H1 (cell line): Measurements from ENCODE around the gene BBS1.

Source experiments
- CREB1 ChIP-seq: IDR thresholded peaks from 2 replicates; pipeline ENCODE4 v1.6.1; 2012; ENCODE audit warnings: inconsistent platforms
- CTCF ChIP-seq, 3 experiments: IDR thresholded peaks; 1 replicate in 2 of 3; 2 replicates in 1 of 3; pipeline versions ENCODE4 v1.5.1 to v1.6.1; 2011; ENCODE audit warnings: low read length in 3 of 3, mild to moderate bottlenecking in 3 of 3, inconsistent platforms in 2 of 3, low read depth in 1 of 3, moderate library complexity in 1 of 3; ENCODE audit not compliant: insufficient read depth in 1 of 3; ENCODE audit errors: control extremely low read depth in 1 of 3
- GABPA ChIP-seq: IDR thresholded peaks from 2 replicates; pipeline ENCODE4 v1.6.1; 2011; ENCODE audit warnings: mild to moderate bottlenecking, low read length, moderate library complexity, borderline replicate concordance; ENCODE audit not compliant: insufficient read depth
- NRF1 ChIP-seq: IDR thresholded peaks from 2 replicates; pipeline ENCODE4 v1.6.1; 2011; ENCODE audit warnings: mild to moderate bottlenecking, low read depth, low read length, improper control_type of control experiment

- TF ChIP-seq NRF1 (no peak), CREB1 (no peak), GABPA (no peak), CTCF (IDR thresholded peaks at IDR 0.05; ENCODE audit: control extremely low read depth in 1 of 3, insufficient read depth in 1 of 3, low read depth in 1 of 3, low read length in 3 of 3) (no peak)
These were observed 40.4 kb upstream of the BBS1 start for GRCh38 chr11:66470015-66470414.
